Suprapubic skin (tissue), 3 donors: ENCODE results near the gene ALG13.

Source experiments
- EP300 ChIP-seq: sonication (generic); formaldehyde crosslinking; IDR thresholded peaks from one replicate; pipeline ENCODE4 v1.6.1; 2017; ENCODE audit warnings: antibody characterized with exemption
- TF ChIP-seq, protein P1 (sequence below), 2 donors: fragments of 200-600 bp in 1 of 2; fragments of 450-650 bp in 1 of 2; sonication (generic) in 1 of 2; IDR thresholded peaks; one replicate each; pipeline ENCODE4 v1.5.1; 2016 to 2019; ENCODE audit warnings: antibody characterized with exemption in 2 of 2, mild to moderate bottlenecking in 1 of 2, moderate library complexity in 1 of 2

DNA sequence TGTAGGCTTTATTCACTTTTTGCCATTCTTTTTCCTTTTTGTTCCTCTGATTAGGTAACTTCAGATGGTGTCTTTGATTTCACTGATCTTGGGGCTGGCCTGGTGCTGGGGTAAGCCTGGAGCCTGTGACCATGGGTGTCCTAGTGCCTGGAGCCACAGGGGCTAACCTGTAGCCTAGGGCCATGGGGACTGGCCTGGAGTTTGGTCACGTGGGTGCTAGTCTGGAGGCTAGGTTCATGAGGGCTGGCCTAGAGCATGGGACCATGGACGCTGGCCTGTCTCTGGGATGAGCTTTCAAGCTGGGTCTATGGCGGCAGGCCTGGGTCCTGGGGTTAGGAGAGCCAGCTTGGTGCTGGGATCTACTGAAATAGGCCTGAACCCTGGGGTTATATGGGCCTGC lies 32.2 kb upstream of the ALG13 start:
- TF ChIP-seq, protein P1, sequence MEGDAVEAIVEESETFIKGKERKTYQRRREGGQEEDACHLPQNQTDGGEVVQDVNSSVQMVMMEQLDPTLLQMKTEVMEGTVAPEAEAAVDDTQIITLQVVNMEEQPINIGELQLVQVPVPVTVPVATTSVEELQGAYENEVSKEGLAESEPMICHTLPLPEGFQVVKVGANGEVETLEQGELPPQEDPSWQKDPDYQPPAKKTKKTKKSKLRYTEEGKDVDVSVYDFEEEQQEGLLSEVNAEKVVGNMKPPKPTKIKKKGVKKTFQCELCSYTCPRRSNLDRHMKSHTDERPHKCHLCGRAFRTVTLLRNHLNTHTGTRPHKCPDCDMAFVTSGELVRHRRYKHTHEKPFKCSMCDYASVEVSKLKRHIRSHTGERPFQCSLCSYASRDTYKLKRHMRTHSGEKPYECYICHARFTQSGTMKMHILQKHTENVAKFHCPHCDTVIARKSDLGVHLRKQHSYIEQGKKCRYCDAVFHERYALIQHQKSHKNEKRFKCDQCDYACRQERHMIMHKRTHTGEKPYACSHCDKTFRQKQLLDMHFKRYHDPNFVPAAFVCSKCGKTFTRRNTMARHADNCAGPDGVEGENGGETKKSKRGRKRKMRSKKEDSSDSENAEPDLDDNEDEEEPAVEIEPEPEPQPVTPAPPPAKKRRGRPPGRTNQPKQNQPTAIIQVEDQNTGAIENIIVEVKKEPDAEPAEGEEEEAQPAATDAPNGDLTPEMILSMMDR (IDR thresholded peaks at IDR 0.05): no peak
- no peak for TF ChIP-seq EP300
